DND-41 (cell line): ENCODE data around the gene SLC36A3.
A peak's percentile ranks its signal among the peaks of the same experiment; 100 is the strongest.
"Not testable (repeated sequence)": the region's sequence is repeated elsewhere in the genome, so short reads cannot be mapped to it uniquely, and the experiment has no call there.

ENCODE experiments used
- ATAC-seq: fragments of 200-7000 bp; cut with Tn5 transposase; 3 replicates; pipeline ENCODE4 v1.9.1; 2021; ENCODE audit warnings: low read depth; ENCODE audit not compliant: insufficient read depth
- DNase-seq: peaks from one replicate; pipeline ENCODE4 v3.0.0-alpha.2; 2020
- H2AFZ ChIP-seq: 2 replicates; pipeline ENCODE4 v1.6.0; 2012; ENCODE audit warnings: low read depth, low read length
- H3K27ac ChIP-seq: 2 replicates; pipeline ENCODE4 v1.5.1; 2012; ENCODE audit warnings: low read length, inconsistent platforms
- H3K27me3 ChIP-seq: fragments of 200-600 bp; sonication (generic); 2 replicates; pipeline ENCODE4 v1.6.0; 2012; ENCODE audit warnings: low read length, mild to moderate bottlenecking, inconsistent platforms; ENCODE audit not compliant: insufficient read depth, poor library complexity
- H3K36me3 ChIP-seq: 2 replicates; pipeline ENCODE4 v1.5.1; 2012; ENCODE audit warnings: low read length, inconsistent platforms; ENCODE audit not compliant: insufficient read depth
- H3K4me1 ChIP-seq: 2 replicates; pipeline ENCODE4 v1.5.1; 2012; ENCODE audit warnings: mild to moderate bottlenecking, low read length; ENCODE audit not compliant: insufficient read depth
- H3K4me2 ChIP-seq: 2 replicates; pipeline ENCODE4 v1.6.0; 2012; ENCODE audit warnings: mild to moderate bottlenecking, moderate library complexity, low read length, inconsistent platforms; ENCODE audit not compliant: insufficient read depth
- H3K4me3 ChIP-seq, 2 experiments: fragments of 200-600 bp in 1 of 2; shearing (Covaris generic) in 1 of 2; 2 replicates each; pipeline ENCODE4 v1.5.1; 2012 to 2016; ENCODE audit warnings: inconsistent platforms in 2 of 2, low read length in 2 of 2, mild to moderate bottlenecking in 2 of 2, low read depth in 1 of 2, moderate library complexity in 1 of 2
- H3K79me2 ChIP-seq: 2 replicates; pipeline ENCODE4 v1.6.0; 2012; ENCODE audit warnings: low read length, inconsistent platforms; ENCODE audit not compliant: insufficient read depth
- H3K9ac ChIP-seq: 2 replicates; pipeline ENCODE4 v1.6.0; 2012; ENCODE audit warnings: low read depth, mild to moderate bottlenecking, inconsistent platforms, low read length, moderate library complexity
- H3K9me3 ChIP-seq: 2 replicates; pipeline ENCODE4 v1.5.1; 2012; ENCODE audit warnings: low read length, moderate library complexity, mild to moderate bottlenecking, inconsistent platforms; ENCODE audit not compliant: insufficient read depth, severe bottlenecking
- H4K20me1 ChIP-seq: 2 replicates; pipeline ENCODE4 v1.6.0; 2012; ENCODE audit warnings: low read length; ENCODE audit not compliant: insufficient read depth
- CTCF ChIP-seq: IDR thresholded peaks from 2 replicates; pipeline ENCODE4 v1.5.1; 2012; ENCODE audit warnings: borderline replicate concordance, low read length, moderate library complexity, mild to moderate bottlenecking; ENCODE audit not compliant: poor library complexity, severe bottlenecking; ENCODE audit errors: extremely low read depth
- EZH2 ChIP-seq: IDR thresholded peaks from 3 replicates; pipeline ENCODE4 v1.6.1; 2012; ENCODE audit warnings: borderline replicate concordance, low read depth, mild to moderate bottlenecking, moderate library complexity, low read length, inconsistent platforms; ENCODE audit not compliant: severe bottlenecking

SLC36A3 gene

GRCh38 chr5:151237685-151238084, 65.9 kb downstream of the SLC36A3 start:
- no peak overlapping the region for H3K9ac ChIP-seq
- H3K4me3 ChIP-seq: no peak overlapping the region
- H2AFZ ChIP-seq: no peak overlapping the region
- H3K4me2 ChIP-seq: no peak overlapping the region
- H4K20me1 ChIP-seq: peaks cover 77% of the 10 kb centered on the region
- H3K27ac ChIP-seq: 0 out of 2 replicates have a peak overlapping the region, but pooled peaks have one; percentile 3
- no peak for DNase-seq
- peaks cover 17% of the 10 kb centered on the region; the same call in 1 of the 2 replicates for H3K4me1 ChIP-seq
- peaks cover 100% of the 10 kb centered on the region for H3K79me2 ChIP-seq
- no peak for TF ChIP-seq EZH2
- no peak for TF ChIP-seq CTCF
- peaks cover 99% of the 10 kb centered on the region for H3K36me3 ChIP-seq
- ATAC-seq: no peak
- no peaks in the 10 kb centered on the region for H3K9me3 ChIP-seq
- H3K27me3 ChIP-seq: no peaks in the 10 kb centered on the region

GRCh38 chr5:151236888-151237287, 66.7 kb downstream of the SLC36A3 start:
- DNase-seq: no peak
- Histone ChIP-seq H2AFZ (no peak overlapping the region), H3K27ac (no peak overlapping the region), H3K4me1 (peaks cover 17% of the 10 kb centered on the region; the same call in 1 of the 2 replicates), H4K20me1 (peaks cover 82% of the 10 kb centered on the region), H3K79me2 (peaks cover 100% of the 10 kb centered on the region), H3K36me3 (peaks cover 99% of the 10 kb centered on the region), H3K27me3 (no peaks in the 10 kb centered on the region), H3K4me2 (no peak overlapping the region), H3K9me3 (no peaks in the 10 kb centered on the region), H3K4me3 (no peak overlapping the region), H3K9ac (no peak overlapping the region)
- TF ChIP-seq CTCF (no peak), EZH2 (no peak)
- no peak for ATAC-seq

GRCh38 chr5:151235239-151235571, 68.4 kb downstream of the SLC36A3 start:
- Histone ChIP-seq H3K27ac (peak overlapping the region; percentile 41; the same call in 1 of the 2 replicates), H3K36me3 (peaks cover 99% of the 10 kb centered on the region), H3K79me2 (peaks cover 100% of the 10 kb centered on the region), H3K4me1 (peaks cover 17% of the 10 kb centered on the region; the same call in 1 of the 2 replicates), H4K20me1 (peaks cover 82% of the 10 kb centered on the region)
- H3K9ac ChIP-seq, H3K4me3 ChIP-seq, DNase-seq, ATAC-seq, H3K27me3 ChIP-seq, H3K9me3 ChIP-seq, H2AFZ ChIP-seq, H3K4me2 ChIP-seq: not testable (repeated sequence)

GRCh38 chr5:151234476-151235238, 68.9 kb downstream of the SLC36A3 start:
- ATAC-seq: no peak
- no peak overlapping the region for H3K4me2 ChIP-seq

More at GRCh38 chr5:151234476-151235238, 68.9 kb downstream of the SLC36A3 start:
- no peak for DNase-seq
- TF ChIP-seq EZH2 (no peak), CTCF (no peak)
- Histone ChIP-seq H3K4me1 (peaks cover 16% of the 10 kb centered on the region; the same call in 1 of the 2 replicates), H3K9ac (no peak overlapping the region), H3K9me3 (no peaks in the 10 kb centered on the region), H3K79me2 (peaks cover 100% of the 10 kb centered on the region), H3K4me3 (no peak overlapping the region), H3K36me3 (peaks cover 99% of the 10 kb centered on the region), H3K27me3 (no peaks in the 10 kb centered on the region), H4K20me1 (peaks cover 81% of the 10 kb centered on the region), H3K27ac (peak overlapping the region; percentile 37), H2AFZ (no peak overlapping the region)
